Fibroblast of mammary gland (primary cell): ENCODE results near the gene OPCML.

Experiments used
- DNase-seq: peaks from one replicate; pipeline ENCODE4 v3.0.0-alpha.2; 2010; ENCODE audit warnings: low read depth
- H3K4me3 ChIP-seq: 2 replicates; pipeline ENCODE4 v1.5.1; 2011; ENCODE audit warnings: low read depth, mild to moderate bottlenecking, low read length, moderate library complexity; ENCODE audit not compliant: control insufficient read depth
- CTCF ChIP-seq: conservative IDR thresholded peaks from 2 replicates; pipeline ENCODE4 v1.5.1; 2011; ENCODE audit warnings: low read depth, low read length, inconsistent platforms; ENCODE audit not compliant: control insufficient read depth, insufficient read depth

OPCML gene

GRCh38 chr11:132977746-132978145 lies 554.6 kb downstream of the OPCML start:
- H3K4me3 ChIP-seq, result no peak overlapping the region
- no peak for TF ChIP-seq CTCF
- no peak for DNase-seq

GRCh38 chr11:132977241-132977640 lies 555.1 kb downstream of the OPCML start:
- no peak for TF ChIP-seq CTCF
- DNase-seq, result no peak
- no peak overlapping the region for H3K4me3 ChIP-seq

- TF ChIP-seq CTCF, result no peak
- no peak for DNase-seq
- no peak overlapping the region for H3K4me3 ChIP-seq
Observed at GRCh38 chr11:132976115-132976514, 556.2 kb downstream of the OPCML start.

- DNase-seq, result no peak
- H3K4me3 ChIP-seq, result no peak overlapping the region
- TF ChIP-seq CTCF, result no peak
Observed at GRCh38 chr11:132973686-132974085, 558.6 kb downstream of the OPCML start.

- TF ChIP-seq CTCF, result no peak
- no peak overlapping the region for H3K4me3 ChIP-seq
- no peak for DNase-seq
Observed at GRCh38 chr11:132972565-132972964, 559.7 kb downstream of the OPCML start.

GRCh38 chr11:132971351-132971750 lies 561.0 kb downstream of the OPCML start:
- no peak for TF ChIP-seq CTCF
- H3K4me3 ChIP-seq, result no peak overlapping the region
- no peak for DNase-seq

- DNase-seq, result no peak
- H3K4me3 ChIP-seq, result no peak overlapping the region
- no peak for TF ChIP-seq CTCF
Observed at GRCh38 chr11:132969892-132970291, 562.4 kb downstream of the OPCML start.
